K562 (cell line): ENCODE data around the gene ZC3H18. TPM values are rescaled to one million over a fixed set of nuclear protein-coding genes. Genes with fewer than 3 reads are reported as not detected.

Source experiments
- ATAC-seq: fragments of 200-7000 bp; cut with Tn5 transposase; 3 replicates; pipeline ENCODE4 v1.9.1; 2020; ENCODE audit warnings: moderate library complexity
- BruUV-seq: library from RNA; stranded (reverse); fragments of 400-500 nt; replicated peaks from 2 replicates; lab custom pipeline; 2021; lab: Mats Ljungman, UMichigan
- CTCF ChIA-PET: fragments of 300-600 bp; formaldehyde crosslinking; extraction: SDS; loops from one replicate; lab custom pipeline; 2021; ENCODE audit warnings: low intra/inter-chr PET ratio; lab: Yijun Ruan, JAX
- POLR2A ChIA-PET: fragments of 300-600, 350-650 bp; sonication (Branson Sonifier 250); formaldehyde crosslinking; extraction: SDS; loops from one replicate; lab custom pipeline; 2021; ENCODE audit warnings: antibody characterized with exemption, inconsistent platforms; lab: Yijun Ruan, JAX
- DNase-seq, 4 experiments: peaks; one replicate each; pipeline versions ENCODE4 v3.0.0 to v3.0.0-alpha.2; 2011 to 2018; ENCODE audit warnings: low spot score in 3 of 4, mixed read lengths in 3 of 4; ENCODE audit errors: extremely low read depth in 1 of 4
- FAIRE-seq: peaks from 2 replicates; lab custom pipeline; 2011; peaks lifted over from hg19 to GRCh38; lab: Jason Lieb, UNC
- H2AFZ ChIP-seq: 2 replicates; pipeline ENCODE4 v1.6.0; 2011; ENCODE audit warnings: low read depth, low read length, control low read depth, inconsistent platforms
- H3K27ac ChIP-seq: fragments of 200-600 bp; 3 replicates; pipeline ENCODE4 v1.8.0; 2011; ENCODE audit warnings: low read depth, mild to moderate bottlenecking, control low read depth, inconsistent platforms, low read length, moderate library complexity, mixed read lengths; ENCODE audit errors: extremely low read depth
- H3K27me3 ChIP-seq, 2 experiments: fragments of 300-600 bp in 1 of 2; 2 replicates in 1 of 2; 3 replicates in 1 of 2; pipeline versions ENCODE4 v1.6.0 to v1.8.0; 2011; ENCODE audit warnings: inconsistent platforms in 2 of 2, low read length in 2 of 2, mild to moderate bottlenecking in 1 of 2, mixed read lengths in 1 of 2, moderate library complexity in 1 of 2; ENCODE audit not compliant: control insufficient read depth in 2 of 2, insufficient read depth in 2 of 2
- H3K36me3 ChIP-seq: fragments of 300-600 bp; 3 replicates; pipeline ENCODE4 v1.8.0; 2011; ENCODE audit warnings: mild to moderate bottlenecking, low read length, inconsistent platforms; ENCODE audit not compliant: control insufficient read depth, insufficient read depth
- H3K4me1 ChIP-seq, 2 experiments: fragments of 200-600 bp in 1 of 2; replicated peaks in 1 of 2; 2 replicates in 1 of 2; 3 replicates in 1 of 2; pipeline versions ENCODE4 v1.5.1 to v1.8.0; 2011; ENCODE audit warnings: inconsistent platforms in 2 of 2, low read length in 2 of 2, mild to moderate bottlenecking in 1 of 2, mixed read lengths in 1 of 2, moderate library complexity in 1 of 2; ENCODE audit not compliant: control insufficient read depth in 2 of 2, insufficient read depth in 2 of 2
- H3K4me2 ChIP-seq: 2 replicates; pipeline ENCODE4 v1.6.1; 2011; ENCODE audit warnings: low read length, control low read depth, inconsistent platforms, mixed read lengths; ENCODE audit not compliant: insufficient read depth
- H3K4me3 ChIP-seq: fragments of 200-600 bp; sonication (generic), shearing (Covaris generic); 2 replicates; pipeline ENCODE4 v1.5.1; 2016; ENCODE audit warnings: control low read depth, inconsistent platforms
- H3K79me2 ChIP-seq: fragments of 200-600 bp; 3 replicates; pipeline ENCODE4 v1.8.0; 2011; ENCODE audit warnings: low read length, inconsistent platforms; ENCODE audit not compliant: control insufficient read depth, insufficient read depth
- H3K9ac ChIP-seq, 2 experiments: 2 replicates each; pipeline versions ENCODE4 v1.6.0 to v1.6.1; 2011; ENCODE audit warnings: low read depth in 2 of 2, low read length in 2 of 2, control low read depth in 1 of 2, inconsistent platforms in 1 of 2, mild to moderate bottlenecking in 1 of 2, mixed read lengths in 1 of 2; ENCODE audit not compliant: insufficient read depth in 1 of 2
- H3K9me1 ChIP-seq: one replicate; pipeline ENCODE4 v1.6.0; 2011; ENCODE audit warnings: inconsistent platforms, mild to moderate bottlenecking, low read length, moderate library complexity; ENCODE audit not compliant: control insufficient read depth, insufficient read depth
- H3K9me3 ChIP-seq: replicated peaks from 2 replicates; pipeline ENCODE4 v1.5.1; 2011; ENCODE audit warnings: low read depth, low read length, inconsistent platforms; ENCODE audit not compliant: control insufficient read depth, insufficient read depth
- H4K20me1 ChIP-seq: replicated peaks from 2 replicates; pipeline ENCODE4 v1.6.1; 2011; ENCODE audit warnings: low read length, inconsistent platforms, mixed read lengths; ENCODE audit not compliant: control insufficient read depth, insufficient read depth
- BCOR ChIP-seq: fragments of 450-650 bp; IDR thresholded peaks from 2 replicates; pipeline ENCODE4 v1.6.1; 2016
- BRD9 ChIP-seq: fragments of 450-650 bp; IDR thresholded peaks from 2 replicates; pipeline ENCODE4 v1.6.1; 2018; ENCODE audit warnings: low read depth; ENCODE audit not compliant: partially characterized antibody
- HDAC1 ChIP-seq, 2 experiments: fragments of 450-650 bp; IDR thresholded peaks; 2 replicates each; pipeline ENCODE4 v1.6.1; 2016 to 2017; ENCODE audit warnings: inconsistent platforms in 1 of 2, mild to moderate bottlenecking in 1 of 2, moderate library complexity in 1 of 2
- KDM1A ChIP-seq, 2 experiments: fragments of 450-650 bp; IDR thresholded peaks; 2 replicates each; pipeline ENCODE4 v1.6.1; 2016; ENCODE audit warnings: mild to moderate bottlenecking in 2 of 2
- MCM2 ChIP-seq: fragments of 450-650 bp; IDR thresholded peaks from 2 replicates; pipeline ENCODE4 v1.6.1; 2017; ENCODE audit warnings: low read depth, mild to moderate bottlenecking
- PHB ChIP-seq: fragments of 250-450 bp; sonication (Bioruptor Pico); IDR thresholded peaks from 2 replicates; pipeline ENCODE4 v1.5.0; 2021
- PHB2 ChIP-seq: fragments of 450-650 bp; IDR thresholded peaks from 2 replicates; pipeline ENCODE4 v1.6.1; 2017; ENCODE audit warnings: low read depth
- POLR2G ChIP-seq: fragments of 200-400 bp; formaldehyde crosslinking; IDR thresholded peaks from 2 replicates; pipeline ENCODE4 v1.6.1; 2017; ENCODE audit warnings: low read depth, mild to moderate bottlenecking, antibody characterized with exemption, low read length, moderate library complexity
- RB1 ChIP-seq: fragments of 450-650 bp; IDR thresholded peaks from 2 replicates; pipeline ENCODE4 v1.6.1; 2017; ENCODE audit warnings: low read depth, mild to moderate bottlenecking
- RCOR1 ChIP-seq, 2 experiments: IDR thresholded peaks; 2 replicates each; pipeline ENCODE4 v1.6.1; 2012; ENCODE audit warnings: low read depth in 2 of 2, low read length in 2 of 2, borderline replicate concordance in 1 of 2, improper control_type of control experiment in 1 of 2
- SMARCA5 ChIP-seq: fragments of 450-650 bp; IDR thresholded peaks from 2 replicates; pipeline ENCODE4 v1.6.1; 2016
- ZBTB9 ChIP-seq: fragments of 450-650 bp; formaldehyde crosslinking; IDR thresholded peaks from 2 replicates; pipeline ENCODE4 v1.4.0; 2020; ENCODE audit warnings: mild to moderate bottlenecking, moderate library complexity
- WGBS: fragments of 100-300 bp; shearing (Covaris generic); methylation state at CpG from one replicate; pipeline ENCODE4 v1.1.6; 2016; ENCODE audit warnings: low coverage, mixed read lengths; ENCODE audit not compliant: insufficient coverage; ENCODE audit errors: missing lambda C conversion rate; 5-methylcytosine and 5-hydroxymethylcytosine counted together
- in situ Hi-C: fragments of 300-500 bp; cut with MboI; formaldehyde crosslinking; loops from 4 replicates; pipeline ENCODE4 v1.15.0; 2018; ENCODE audit warnings: inconsistent platforms, mixed read lengths
- intact Hi-C: fragments of 100-400 bp; cut with micrococcal nuclease; formaldehyde crosslinking; loops from 2 replicates; pipeline ENCODE4 v1.14.2; 2022
- polyA plus RNA-seq, 8 experiments: library from polyadenylated mRNA; depleted of rRNA in 4 of 8; stranded (reverse) in 5 of 8; unstranded in 3 of 8; fragments of >200 nt; fragmentation: Nextera tagmentation in 2 of 8; fragmentation: Illumina TruSeq in 1 of 8; extraction: Ambion mirVana in 2 of 8; extraction: Trizol in 1 of 8; gene quantifications; 2 replicates each; pipeline versions ENCODE4 v1.2.1 to v1.2.3, GENCODE V29; 2011 to 2014; ENCODE audit warnings: inconsistent platforms in 1 of 8, missing spikeins in 1 of 8
- total RNA-seq, 7 experiments: library from RNA; depleted of rRNA in 6 of 7; stranded (reverse); fragments of >200 nt in 6 of 7; fragmentation: Illumina TruSeq in 2 of 7; extraction: Trizol in 2 of 7; gene quantifications; 2 replicates each; pipeline versions ENCODE4 v1.2.1 to v1.2.3, GENCODE V29; 2011 to 2021; ENCODE audit warnings: low replicate concordance in 1 of 7
- TF ChIP-seq, protein P1 (sequence below), 3 experiments: fragments of 200-800 bp in 1 of 3; sonication (Bioruptor generic) in 1 of 3; sonication (generic) in 1 of 3; formaldehyde crosslinking in 1 of 3; IDR thresholded peaks; 2 replicates each; pipeline versions ENCODE4 v1.6.1 to v1.8.0; 2016 to 2022; ENCODE audit warnings: mild to moderate bottlenecking in 2 of 3, missing compliant biosample characterization in 2 of 3, missing genetic modification characterization in 2 of 3, missing genetic modification reagents in 1 of 3

The ZC3H18 gene
- total and polyA plus RNA-seq, 9 of the 15 experiments (the other 6 are each of a cell fraction or from before 2014, with no cell fraction given) = 1.7 to 88.7 (median 26.9) TPM

DNA sequence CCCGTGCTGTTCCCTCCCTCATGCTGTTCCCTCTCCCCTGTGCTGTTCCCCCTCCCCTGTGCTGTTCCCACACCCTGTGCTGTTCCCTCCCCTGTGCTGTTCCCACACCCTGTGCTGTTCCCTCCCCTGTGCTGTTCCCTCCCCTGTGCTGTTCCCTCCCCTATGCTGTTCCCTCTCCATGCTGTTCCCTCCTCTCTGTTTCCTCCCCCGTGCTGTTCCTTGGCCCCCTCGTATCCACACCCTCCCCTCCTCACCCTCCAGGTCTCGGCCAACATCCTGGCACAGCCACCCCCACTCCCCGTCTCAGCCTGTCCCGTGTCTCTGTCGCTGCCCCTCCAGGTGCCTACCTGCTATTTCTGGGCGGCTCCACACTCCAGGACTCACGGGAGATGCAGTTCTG is 48.5 kb upstream of the ZC3H18 start:
- Histone ChIP-seq H3K9me1 (peaks cover 3% of the 10 kb centered on the region), H3K4me1 (peaks cover 28 to 53% of the 10 kb centered on the region in 2 experiments), H3K4me3 (no peak overlapping the region), H3K9me3 (no peaks in the 10 kb centered on the region), H3K27ac (no peak overlapping the region), H2AFZ (no peak overlapping the region), H3K36me3 (peaks cover 24% of the 10 kb centered on the region; the same call in 2 of the 3 replicates), H3K4me2 (no peak overlapping the region), H3K79me2 (peaks cover 5% of the 10 kb centered on the region; the same call in 1 of the 3 replicates), H4K20me1 (peaks cover 12% of the 10 kb centered on the region), H3K27me3 (no peaks in the 10 kb centered on the region), H3K9ac (peak overlapping the region in 1 of 2 experiments; percentile 73; a peak in 2 of 4 replicates)
- POLR2A ChIA-PET = interaction anchor here (0.6 kb wide), 1 partner anchor 24 kb away, joined by 3 read pairs; no protein-coding TSS in a partner anchor
- TF ChIP-seq PHB2 (no peak), ZBTB9 (CRISPR knock-in tag) (no peak), MCM2 (no peak), PHB (CRISPR knock-in tag) (no peak), RCOR1 (IDR thresholded peaks at IDR 0.05; ENCODE audit: borderline replicate concordance in 1 of 2, low read depth in 2 of 2, low read length in 2 of 2) (0 out of 4 replicates have a peak, but pooled peaks of 1 of the 2 experiments have one; percentile 25), RB1 (no peak), HDAC1 (IDR thresholded peaks at IDR 0.05) (0 out of 4 replicates have a peak, but pooled peaks of 1 of the 2 experiments have one; percentile 22), SMARCA5 (peak; percentile 53; the same call in 1 of the 2 replicates), BCOR (peak; percentile 56; the same call in 1 of the 2 replicates), BRD9 (peak; percentile 52), POLR2G (0 out of 2 replicates have a peak, but pooled peaks have one; percentile 10), KDM1A (IDR thresholded peaks at IDR 0.05) (peak in 1 of 2 experiments; percentile 43; a peak in 1 of 4 replicates)
- TF ChIP-seq, protein P1, sequence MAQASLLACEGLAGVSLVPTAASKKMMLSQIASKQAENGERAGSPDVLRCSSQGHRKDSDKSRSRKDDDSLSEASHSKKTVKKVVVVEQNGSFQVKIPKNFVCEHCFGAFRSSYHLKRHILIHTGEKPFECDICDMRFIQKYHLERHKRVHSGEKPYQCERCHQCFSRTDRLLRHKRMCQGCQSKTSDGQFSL (CRISPR knock-in tag; IDR thresholded peaks at IDR 0.05) = no peak
- TF ChIP-seq, protein P1 (tag; IDR thresholded peaks at IDR 0.05) = no peak
- DNase-seq = no peak
- no peak for ATAC-seq
- no peak for FAIRE-seq
- 86% methylated on average over 4 of the region's 9 CpGs for WGBS
- CTCF ChIA-PET = no interaction called here
- intact Hi-C loops (no loop called here), in situ Hi-C loops (loop anchor here (10.0 kb wide), 1 partner anchor 77 kb away; no protein-coding TSS in a partner anchor)
- BruUV-seq = no TSS peak
